DLD1 (cell line): ENCODE results near the gene TNFRSF6B.

ENCODE experiments used
- in situ Hi-C: cut with HindIII; loops from 2 replicates; pipeline ENCODE4 v1.10.0; 2017; ENCODE audit warnings: low sequenced_read_pairs

The TNFRSF6B gene

GRCh38 chr20:63746751-63747315 is 50.4 kb downstream of the TNFRSF6B start:
- in situ Hi-C loops, result no loop called here

- in situ Hi-C loops, result no loop called here
These were observed 51.2 kb downstream of the TNFRSF6B start for GRCh38 chr20:63747622-63748069.
